ENCODE measurements around the gene TAF6L. TPM values are rescaled to one million over a fixed set of nuclear protein-coding genes. Genes with fewer than 3 reads are reported as not detected.

The TAF6L gene
- total RNA-seq, 1 experiment from 2014 or later, result 42.1 TPM

GRCh38 chr11:62787005-62787759 lies 16.0 kb downstream of the TAF6L start, which contains the start of gene TMEM179B (continued):
- TF ChIP-seq ATF6 (CRISPR knock-in tag; IDR thresholded peaks at IDR 0.05) (no peak), ERG (CRISPR knock-in tag; IDR thresholded peaks at IDR 0.05) (no peak; the same call in 1 of the 2 replicates), ZNF281 (CRISPR knock-in tag; IDR thresholded peaks at IDR 0.05) (peak; percentile 87), FOXK1 (CRISPR knock-in tag; IDR thresholded peaks at IDR 0.05) (peak; percentile 97), ARID4B (CRISPR knock-in tag; IDR thresholded peaks at IDR 0.05; ENCODE audit: borderline replicate concordance) (peak; percentile 94), PRRX2 (CRISPR knock-in tag; IDR thresholded peaks at IDR 0.05) (peak; percentile 76), CREB1 (CRISPR knock-in tag; IDR thresholded peaks at IDR 0.05) (peak; percentile 97), E2F1 (CRISPR knock-in tag; IDR thresholded peaks at IDR 0.05) (peak; percentile 89; the same call in 1 of the 2 replicates), KAT7 (CRISPR knock-in tag; IDR thresholded peaks at IDR 0.05; ENCODE audit: borderline replicate concordance) (peak; percentile 91), AFF4 (CRISPR knock-in tag; IDR thresholded peaks at IDR 0.05; ENCODE audit: borderline replicate concordance) (peak; percentile 99), ATF2 (CRISPR knock-in tag; IDR thresholded peaks at IDR 0.05; ENCODE audit: borderline replicate concordance, low read depth) (no peak), ZNF512 (CRISPR knock-in tag; IDR thresholded peaks at IDR 0.05; ENCODE audit: borderline replicate concordance) (no peak), JAZF1 (CRISPR knock-in tag; IDR thresholded peaks at IDR 0.05) (no peak), ZSCAN18 (CRISPR knock-in tag; IDR thresholded peaks at IDR 0.05) (no peak)

Measured in WTC11 (cell line).